GM21723 (cell line): ENCODE data around the gene MYO5C.

Experiments used
- ATAC-seq: cut with Tn5 transposase; IDR thresholded peaks from one replicate; pipeline ENCODE4 v1.9.1; 2021; ENCODE audit warnings: mild to moderate bottlenecking, moderate library complexity; ENCODE audit not compliant: unreplicated experiment

Gene MYO5C, protein sequence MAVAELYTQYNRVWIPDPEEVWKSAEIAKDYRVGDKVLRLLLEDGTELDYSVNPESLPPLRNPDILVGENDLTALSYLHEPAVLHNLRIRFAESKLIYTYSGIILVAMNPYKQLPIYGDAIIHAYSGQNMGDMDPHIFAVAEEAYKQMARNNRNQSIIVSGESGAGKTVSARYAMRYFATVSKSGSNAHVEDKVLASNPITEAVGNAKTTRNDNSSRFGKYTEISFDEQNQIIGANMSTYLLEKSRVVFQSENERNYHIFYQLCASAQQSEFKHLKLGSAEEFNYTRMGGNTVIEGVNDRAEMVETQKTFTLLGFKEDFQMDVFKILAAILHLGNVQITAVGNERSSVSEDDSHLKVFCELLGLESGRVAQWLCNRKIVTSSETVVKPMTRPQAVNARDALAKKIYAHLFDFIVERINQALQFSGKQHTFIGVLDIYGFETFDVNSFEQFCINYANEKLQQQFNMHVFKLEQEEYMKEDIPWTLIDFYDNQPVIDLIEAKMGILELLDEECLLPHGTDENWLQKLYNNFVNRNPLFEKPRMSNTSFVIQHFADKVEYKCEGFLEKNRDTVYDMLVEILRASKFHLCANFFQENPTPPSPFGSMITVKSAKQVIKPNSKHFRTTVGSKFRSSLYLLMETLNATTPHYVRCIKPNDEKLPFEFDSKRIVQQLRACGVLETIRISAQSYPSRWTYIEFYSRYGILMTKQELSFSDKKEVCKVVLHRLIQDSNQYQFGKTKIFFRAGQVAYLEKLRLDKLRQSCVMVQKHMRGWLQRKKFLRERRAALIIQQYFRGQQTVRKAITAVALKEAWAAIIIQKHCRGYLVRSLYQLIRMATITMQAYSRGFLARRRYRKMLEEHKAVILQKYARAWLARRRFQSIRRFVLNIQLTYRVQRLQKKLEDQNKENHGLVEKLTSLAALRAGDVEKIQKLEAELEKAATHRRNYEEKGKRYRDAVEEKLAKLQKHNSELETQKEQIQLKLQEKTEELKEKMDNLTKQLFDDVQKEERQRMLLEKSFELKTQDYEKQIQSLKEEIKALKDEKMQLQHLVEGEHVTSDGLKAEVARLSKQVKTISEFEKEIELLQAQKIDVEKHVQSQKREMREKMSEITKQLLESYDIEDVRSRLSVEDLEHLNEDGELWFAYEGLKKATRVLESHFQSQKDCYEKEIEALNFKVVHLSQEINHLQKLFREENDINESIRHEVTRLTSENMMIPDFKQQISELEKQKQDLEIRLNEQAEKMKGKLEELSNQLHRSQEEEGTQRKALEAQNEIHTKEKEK (N-terminal part only)

GRCh38 chr15:52295421-52296001, at the start of gene MYO5C:
TSS of gene MYO5C (minus strand) at chr15:52295804. CDS start at chr15:52295636, 168 bp downstream.
- ATAC-seq, result no peak

GRCh38 chr15:52344592-52344991, 49.0 kb upstream of the MYO5C start:
- ATAC-seq, result no peak

DNA sequence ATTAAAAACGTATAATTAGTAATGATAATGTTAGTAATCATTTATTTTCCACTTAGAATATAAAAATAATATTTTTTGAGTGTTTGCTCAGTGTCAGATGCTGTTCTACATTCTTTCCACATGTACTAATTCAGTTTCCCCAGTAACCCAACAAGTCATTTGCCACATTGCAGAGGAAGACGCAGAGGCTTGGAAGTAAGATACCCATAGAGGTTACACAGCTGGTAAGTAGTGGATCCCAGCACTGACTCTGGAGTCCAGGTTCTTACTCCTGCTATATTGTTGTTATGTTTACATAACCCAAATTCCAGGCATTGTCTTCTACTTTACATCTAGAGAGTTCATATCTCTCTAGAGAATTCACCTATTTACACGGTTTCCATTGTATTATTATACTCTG, 48.2 kb upstream of the MYO5C start:
- no peak for ATAC-seq

GRCh38 chr15:52340093-52340492, 44.5 kb upstream of the MYO5C start:
- no peak for ATAC-seq

GRCh38 chr15:52338891-52339290, 43.3 kb upstream of the MYO5C start:
- no peak for ATAC-seq

DNA sequence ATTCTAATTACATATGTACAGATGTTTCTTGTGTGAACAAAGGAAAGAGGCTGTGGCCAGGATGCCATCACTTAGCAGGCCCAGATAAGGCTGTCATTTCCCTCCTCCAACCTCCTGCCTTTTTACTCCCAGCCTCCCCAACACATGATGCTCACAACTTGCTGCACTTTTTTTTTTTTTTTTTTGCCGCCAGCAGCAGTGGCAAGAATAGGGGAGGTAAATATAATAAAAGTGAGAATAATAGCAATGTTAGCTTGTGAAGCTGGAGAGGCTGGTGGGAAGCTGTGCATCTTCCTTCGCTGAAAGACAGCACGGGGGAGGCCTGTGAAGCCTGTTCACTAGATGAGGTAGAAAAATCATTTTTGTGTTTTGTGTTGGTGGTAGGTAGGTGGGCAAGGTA, 42.5 kb upstream of the MYO5C start:
- ATAC-seq, result no peak

- no peak for ATAC-seq
These were observed 41.7 kb upstream of the MYO5C start for GRCh38 chr15:52337198-52337853.

- ATAC-seq, result no peak
These were observed 40.9 kb upstream of the MYO5C start for GRCh38 chr15:52336529-52336928.

- no peak for ATAC-seq
These were observed 39.0 kb upstream of the MYO5C start for GRCh38 chr15:52334491-52335160.

- peak; percentile 85 for ATAC-seq
These were observed 36.1 kb upstream of the MYO5C start for GRCh38 chr15:52331490-52332240.

- ATAC-seq, result no peak
These were observed 34.4 kb upstream of the MYO5C start for GRCh38 chr15:52329987-52330386.

- no peak for ATAC-seq
These were observed 33.5 kb upstream of the MYO5C start for GRCh38 chr15:52329150-52329549.

DNA sequence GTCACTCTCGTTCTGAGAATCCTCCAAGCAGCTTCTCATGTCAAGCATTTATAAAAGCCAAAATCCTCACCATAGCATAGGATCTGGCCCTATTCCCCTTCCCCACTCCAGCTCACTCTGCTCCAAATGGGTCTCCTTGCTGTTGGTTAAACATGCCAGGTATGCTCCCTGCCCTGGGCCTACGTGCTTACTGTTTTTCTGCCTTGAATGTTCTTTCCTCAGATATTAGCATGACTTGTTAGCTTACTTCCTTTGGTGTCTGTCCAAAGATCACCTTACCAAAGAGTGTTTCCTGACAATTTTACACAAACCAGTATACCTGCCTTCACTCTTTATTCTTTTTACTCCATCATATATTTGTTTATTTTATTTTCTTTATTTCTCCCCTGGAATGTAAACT, 33.1 kb upstream of the MYO5C start:
- ATAC-seq, result no peak

- ATAC-seq, result no peak
These were observed 31.2 kb upstream of the MYO5C start for GRCh38 chr15:52326756-52327155.

GRCh38 chr15:52324109-52324508, 28.5 kb upstream of the MYO5C start:
- no peak for ATAC-seq

DNA sequence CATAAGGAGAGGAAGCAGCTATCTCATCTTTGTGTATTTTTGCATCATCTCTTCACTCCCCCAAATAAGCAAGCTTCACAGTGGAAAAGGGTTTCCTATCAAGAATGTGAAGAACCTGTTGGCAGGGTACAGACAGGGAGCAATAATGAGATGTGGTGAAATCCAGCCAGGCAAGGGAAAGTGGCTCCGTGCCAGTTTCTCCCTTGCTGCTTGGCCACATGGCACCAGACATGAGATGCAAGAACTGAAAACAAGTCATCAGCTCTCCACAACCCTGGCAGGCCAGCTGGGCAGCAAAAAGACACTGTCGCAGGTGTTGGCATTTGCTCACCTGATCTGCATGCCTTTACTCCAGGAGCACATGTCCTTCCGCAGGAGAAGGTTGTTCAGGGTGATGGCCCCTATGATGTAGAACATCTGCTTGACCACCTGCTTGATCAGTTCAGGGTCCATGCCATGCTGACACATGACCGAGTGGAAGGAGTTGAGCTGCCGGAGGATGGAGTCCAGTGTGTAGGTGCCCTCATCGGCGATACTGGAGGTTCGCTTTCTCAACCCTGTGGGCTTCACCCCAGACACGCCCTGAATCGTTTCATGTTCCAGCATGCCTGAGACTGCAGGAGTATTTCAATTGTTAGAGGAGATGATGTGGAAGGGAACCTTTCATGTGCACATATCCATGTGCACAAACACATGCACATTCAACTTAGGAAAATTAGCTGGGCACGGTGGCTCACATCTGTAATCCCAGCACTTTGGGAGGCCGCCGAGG, 23.3 kb upstream of the MYO5C start:
- ATAC-seq, result no peak

GRCh38 chr15:52317688-52318087, 22.1 kb upstream of the MYO5C start:
- no peak for ATAC-seq

DNA sequence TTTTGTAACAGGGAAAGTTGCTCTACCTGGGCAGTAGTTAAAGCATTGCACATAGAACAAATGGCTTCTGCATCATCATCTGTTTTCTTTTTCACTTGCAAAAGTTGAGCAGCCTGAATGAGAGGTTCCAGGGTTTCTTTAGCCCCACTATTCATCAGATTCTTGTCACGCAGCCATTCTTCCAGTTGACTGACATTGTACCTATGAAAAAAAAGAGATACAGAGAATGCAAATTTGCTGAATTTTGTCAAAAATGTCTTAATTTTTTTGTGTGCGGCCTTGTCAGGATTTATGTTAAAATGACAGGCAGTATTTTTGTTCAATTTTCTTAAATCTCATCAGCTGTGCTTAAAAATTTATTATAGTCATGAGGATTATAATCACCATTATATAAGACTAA, 21.4 kb upstream of the MYO5C start:
- no peak for ATAC-seq
